Embryonic facial prominence (tissue), 1 donor: ENCODE results near the gene DPP4.
"Not testable (repeated sequence)": the region's sequence is repeated elsewhere in the genome, so short reads cannot be mapped to it uniquely, and the experiment has no call there.

Experiments used
- DNase-seq: peaks from one replicate; pipeline ENCODE4 v3.0.0-alpha.2; 2016; ENCODE audit errors: extremely low spot score

Gene DPP4

DNA sequence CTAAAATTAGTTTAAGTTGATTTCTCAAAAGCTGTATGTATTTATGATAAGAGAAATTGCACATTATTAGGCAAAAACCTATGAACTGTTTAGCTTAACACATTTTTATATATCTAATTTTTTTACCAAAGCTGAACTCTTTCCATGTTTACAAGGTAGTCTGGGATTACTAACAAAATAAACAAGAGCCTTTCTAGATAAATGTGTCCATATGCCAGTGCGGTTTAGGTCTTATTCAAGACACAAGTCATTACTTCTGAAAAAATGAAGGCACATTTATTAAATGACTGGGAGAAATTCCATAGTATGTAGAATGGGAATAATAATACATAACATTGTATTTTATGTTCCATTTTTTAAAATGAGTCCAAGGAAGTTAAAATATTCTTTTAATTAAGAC lies 82.0 kb downstream of the DPP4 start:
- no peak for DNase-seq

DNA sequence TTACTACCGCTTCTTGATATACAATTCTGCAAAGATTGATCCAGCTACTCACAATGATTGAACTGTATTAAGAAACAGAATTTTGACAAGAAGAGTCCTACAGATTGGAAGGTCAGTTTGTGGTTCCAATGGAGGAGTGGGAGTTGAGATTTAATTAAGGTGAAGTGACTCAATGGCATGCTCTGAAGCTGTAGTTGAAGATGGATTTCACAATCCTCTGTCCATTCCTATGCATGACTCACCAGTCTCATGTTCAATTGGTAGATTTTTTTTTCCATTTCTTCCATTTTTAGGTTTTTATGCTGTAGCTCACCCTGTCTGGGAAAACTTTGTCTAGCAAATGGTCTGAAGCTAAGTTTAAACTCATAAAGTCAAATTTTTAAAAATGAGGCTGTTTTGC lies 83.3 kb downstream of the DPP4 start:
- no peak for DNase-seq

DNA sequence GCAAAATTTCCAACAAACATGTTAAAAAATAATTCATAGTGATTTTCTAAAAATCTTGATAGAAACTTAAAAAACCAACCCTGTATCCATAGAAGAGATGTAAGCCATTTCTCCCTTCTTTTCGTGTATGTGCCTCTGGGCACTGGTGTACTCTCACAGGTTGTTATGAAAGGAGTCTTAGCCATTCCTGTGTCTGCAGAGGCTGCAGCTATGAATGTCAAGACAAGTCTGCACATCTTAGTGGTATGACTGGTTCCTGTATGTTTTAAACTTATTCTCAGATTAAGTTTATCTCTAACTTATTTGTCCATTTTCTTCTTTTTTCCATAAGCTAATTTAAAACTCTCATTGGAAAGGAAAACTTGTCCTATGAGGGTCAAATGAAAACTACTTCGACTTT lies 84.0 kb downstream of the DPP4 start:
- DNase-seq = no peak

DNA sequence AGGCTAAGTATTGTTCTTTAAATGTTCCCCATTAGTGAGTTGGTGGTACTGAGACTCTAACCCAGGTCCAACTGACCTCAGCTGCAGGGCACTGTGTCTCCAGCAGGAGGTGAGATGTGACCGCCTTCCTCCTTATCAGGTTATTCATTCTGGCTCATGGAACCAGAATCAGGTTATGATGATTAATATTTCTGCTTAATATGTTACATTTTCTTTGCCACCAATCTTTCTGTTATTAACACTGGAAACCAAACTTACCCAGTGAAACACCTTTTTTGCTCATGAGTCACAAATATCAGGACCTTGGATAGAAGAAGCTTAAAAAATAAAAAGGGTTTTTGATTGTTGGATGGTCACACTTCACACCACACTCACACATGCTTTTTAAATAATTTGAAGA lies 85.4 kb downstream of the DPP4 start:
- no peak for DNase-seq

DNA sequence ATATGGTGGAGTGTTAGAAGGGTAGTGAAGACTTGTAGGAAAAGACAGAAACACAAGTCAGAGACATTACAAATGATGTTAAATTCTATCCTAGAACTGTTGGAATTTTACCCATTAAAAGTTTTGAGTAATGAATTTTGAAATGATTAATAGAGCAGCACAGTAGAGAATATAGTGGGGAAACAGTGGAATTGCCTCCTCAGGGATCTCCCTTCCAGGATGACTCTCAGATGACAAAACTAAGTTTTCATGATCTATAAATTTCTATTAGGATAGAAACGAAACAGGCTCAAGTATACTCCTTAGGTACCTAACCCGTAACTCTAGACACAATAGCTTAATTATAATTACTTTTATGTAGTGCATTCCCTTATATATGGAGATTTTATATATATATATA lies 86.7 kb downstream of the DPP4 start:
- no peak for DNase-seq

DNA sequence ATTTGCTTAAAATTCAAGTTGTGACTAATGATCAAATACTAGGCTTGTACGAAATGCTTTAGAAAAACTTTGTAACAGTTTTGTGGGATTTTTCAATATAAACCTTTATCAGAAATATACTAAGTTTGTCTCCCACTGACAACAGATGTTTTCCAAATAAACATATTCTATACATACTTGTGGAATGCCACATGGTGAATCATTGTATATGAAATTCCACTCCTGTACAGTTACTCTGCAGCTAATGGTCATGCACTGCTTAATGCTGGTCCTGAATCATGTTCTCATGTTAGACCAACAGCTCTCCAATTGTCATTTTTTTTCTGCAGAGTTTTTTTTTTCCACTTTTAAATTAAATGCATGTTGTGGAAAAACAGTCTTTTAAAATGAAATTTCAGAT lies 90.1 kb downstream of the DPP4 start:
- DNase-seq = no peak

DNA sequence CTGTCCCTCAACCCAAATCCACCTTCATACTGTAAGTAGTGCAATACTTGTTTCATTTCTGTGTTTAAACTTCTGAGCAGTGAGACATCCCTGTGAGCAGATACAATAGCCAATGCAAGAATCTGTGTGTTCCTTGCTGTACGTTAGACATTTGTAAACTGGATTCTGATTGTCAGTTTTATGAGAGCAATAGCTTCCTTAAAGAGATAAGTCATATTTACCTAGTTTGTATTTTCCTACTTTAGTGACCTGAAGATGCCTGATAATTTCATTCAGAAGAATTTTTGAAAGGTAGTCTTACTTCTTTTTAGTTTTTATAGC lies 90.7 kb downstream of the DPP4 start:
- no peak for DNase-seq

DNA sequence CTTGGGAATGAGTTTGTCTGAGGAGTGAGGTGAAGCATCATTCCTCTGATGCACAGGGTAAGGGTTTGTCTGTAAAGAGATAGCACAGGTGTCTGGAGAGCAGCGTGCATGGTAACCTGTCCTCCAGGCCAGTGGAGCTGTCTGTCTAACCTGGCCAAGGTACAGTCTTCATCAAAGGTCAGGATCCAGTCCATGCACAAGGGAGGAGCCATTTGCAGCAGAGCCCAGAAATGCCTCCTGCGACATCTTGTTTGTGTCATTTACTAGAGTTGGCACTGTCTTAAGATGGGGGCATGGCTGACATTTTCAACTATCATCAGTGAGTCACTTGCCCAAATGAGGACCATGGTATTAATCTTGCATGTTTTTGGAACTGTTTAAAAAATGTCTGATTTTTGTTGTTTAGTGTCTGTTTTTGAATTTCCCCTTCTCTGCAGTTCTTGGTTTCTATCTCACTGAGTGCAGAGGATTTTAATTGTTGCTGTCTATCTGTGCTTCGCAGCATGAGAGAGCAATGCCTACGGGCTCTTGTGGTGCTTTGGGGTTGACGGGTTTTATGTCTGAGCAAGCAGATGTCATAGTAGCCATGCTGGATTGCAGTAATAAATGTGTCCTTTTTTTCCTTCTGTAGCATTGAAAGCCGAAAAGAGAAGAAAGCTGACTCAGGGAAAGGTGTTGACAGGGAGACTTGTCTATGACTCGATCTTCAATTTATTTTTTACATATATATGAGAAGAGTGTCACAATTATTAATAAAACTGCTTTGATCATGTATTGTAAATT lies 91.3 kb downstream of the DPP4 start:
- no peak for DNase-seq

DNA sequence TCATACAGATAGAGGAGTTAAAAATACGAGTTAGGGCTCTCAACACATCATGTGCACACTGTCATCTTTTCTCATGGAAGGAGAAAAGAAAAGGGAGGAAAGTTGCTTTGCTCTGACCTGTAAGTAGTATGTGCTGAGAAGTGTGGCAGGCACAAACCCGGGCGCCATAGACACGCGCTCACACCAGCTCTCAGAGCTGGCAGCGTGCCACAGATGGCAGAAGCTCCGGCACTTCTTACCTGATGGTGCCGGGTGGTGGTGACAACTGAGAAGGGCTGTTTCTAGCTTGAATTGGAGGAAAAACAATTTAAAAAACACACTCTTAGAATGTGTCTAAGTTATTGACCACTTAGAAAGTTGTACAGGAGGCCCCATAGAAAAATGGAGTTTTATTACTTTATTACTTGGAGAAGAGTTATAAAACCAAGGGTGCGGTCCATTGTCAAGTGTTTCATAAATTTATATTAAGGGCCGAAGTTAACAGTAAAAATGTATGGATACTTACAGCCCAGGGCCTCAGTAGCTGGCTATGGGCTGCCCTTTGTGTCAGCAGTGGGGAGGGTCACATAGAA lies 92.2 kb downstream of the DPP4 start:
- DNase-seq = no peak

DNA sequence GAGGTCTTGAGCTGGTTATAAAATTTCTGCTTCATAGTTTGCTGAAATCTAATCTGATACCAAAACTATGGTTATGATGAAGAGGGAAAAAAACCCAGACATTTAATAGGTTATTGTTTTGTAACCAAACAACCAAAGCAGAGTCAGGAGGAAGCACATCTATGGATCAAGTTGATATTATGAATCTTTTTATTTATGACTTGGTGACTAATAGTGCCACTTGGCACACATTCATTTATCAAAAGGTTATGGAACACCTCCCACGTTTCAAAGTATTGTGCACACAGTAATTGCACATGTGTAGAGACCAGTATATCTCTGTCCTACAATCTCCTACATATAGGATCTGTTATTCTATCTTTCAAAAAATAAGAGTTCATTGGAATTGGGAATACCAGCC lies 93.0 kb downstream of the DPP4 start:
- DNase-seq = no peak

DNA sequence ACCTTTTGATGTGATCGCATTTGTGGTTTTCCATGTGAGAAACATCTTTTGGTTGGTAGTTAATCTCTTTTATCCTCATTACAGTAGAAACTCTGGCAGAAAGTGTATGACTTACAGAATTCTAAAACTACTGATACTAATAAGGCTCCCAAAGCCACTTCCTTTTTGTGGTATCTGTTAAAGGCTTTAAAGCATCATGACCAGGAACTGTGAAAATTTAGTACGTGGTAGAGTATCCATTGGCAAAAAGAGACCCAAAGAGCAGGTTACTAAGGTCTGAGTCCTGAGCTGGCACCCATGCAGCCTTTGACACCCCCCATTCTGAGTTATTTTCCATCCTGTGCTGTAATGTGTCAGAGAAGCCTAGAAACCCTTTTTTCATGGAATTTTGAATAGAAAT lies 94.5 kb downstream of the DPP4 start:
- no peak for DNase-seq

DNA sequence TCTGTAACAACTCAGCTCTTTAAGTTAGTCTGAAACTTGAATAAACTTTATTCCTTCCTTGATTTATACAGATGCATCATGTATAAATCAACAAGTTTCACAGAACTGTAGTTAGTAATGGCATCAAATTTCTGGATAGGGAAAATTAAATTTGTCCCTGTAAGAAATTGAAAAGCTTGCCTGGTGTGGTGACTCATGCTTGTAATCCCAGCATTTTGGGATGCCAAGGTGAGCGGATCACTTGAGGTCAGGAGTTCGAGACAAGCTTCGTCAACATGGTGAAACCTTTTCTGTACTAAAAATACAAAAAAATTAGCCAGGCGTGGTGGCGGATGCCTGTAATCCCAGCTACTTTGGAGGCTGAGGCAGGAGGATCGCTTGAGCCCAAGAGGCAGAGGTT lies 96.1 kb downstream of the DPP4 start:
- DNase-seq = not testable (repeated sequence)

DNA sequence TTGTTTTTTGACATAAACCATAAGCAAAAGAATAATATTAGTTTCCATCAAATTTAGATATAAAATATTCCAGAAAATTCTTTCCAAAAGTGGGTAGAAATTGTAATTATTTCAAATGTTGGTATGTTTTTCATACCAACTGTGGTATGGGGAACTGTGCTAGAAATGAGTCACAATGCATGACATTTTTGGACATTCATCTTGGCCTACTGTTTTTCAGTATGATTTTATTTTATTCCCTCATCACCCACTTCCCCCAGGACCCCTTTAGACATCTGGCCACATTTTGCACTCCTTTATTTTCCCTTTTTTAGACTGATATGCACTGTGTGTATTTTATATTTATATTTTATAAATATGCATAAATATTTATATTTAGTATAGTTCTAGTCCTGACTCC lies 97.1 kb downstream of the DPP4 start:
- no peak for DNase-seq

DNA sequence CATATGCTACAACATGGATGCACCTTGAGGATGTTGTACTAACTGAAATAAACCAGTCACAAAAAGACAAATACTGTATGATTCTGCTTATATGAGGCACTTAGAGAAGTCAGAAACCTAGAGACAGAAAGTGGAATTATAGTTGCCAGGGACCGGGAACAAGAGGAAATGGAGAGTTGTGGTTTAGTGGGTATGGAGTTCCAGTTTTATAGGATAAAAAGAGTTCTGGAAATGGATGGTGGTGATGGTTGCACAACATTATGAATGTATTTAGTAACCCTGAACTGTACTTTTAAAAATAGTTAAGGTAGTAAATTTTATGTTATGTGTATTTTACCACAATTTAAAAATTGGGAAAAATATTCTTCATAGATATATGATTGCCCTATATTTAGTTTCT lies 97.7 kb downstream of the DPP4 start:
- DNase-seq = no peak

DNA sequence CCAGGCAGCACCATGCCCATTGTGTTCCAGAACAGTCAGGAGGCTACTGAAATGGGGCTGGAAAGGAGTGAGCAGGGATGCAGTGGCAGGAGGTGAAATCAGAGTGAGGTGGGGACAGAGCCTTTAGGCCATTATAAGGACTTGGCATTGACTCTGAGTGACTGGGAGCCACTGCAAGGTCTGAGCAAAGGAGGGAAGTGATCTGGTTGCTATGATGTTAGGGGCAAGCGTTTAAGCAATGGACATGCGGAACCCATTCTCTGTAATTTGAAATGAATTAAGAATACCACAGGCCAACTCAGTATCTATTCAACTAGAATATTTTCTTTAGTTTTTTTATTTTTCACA lies 98.2 kb downstream of the DPP4 start:
- no peak for DNase-seq

DNA sequence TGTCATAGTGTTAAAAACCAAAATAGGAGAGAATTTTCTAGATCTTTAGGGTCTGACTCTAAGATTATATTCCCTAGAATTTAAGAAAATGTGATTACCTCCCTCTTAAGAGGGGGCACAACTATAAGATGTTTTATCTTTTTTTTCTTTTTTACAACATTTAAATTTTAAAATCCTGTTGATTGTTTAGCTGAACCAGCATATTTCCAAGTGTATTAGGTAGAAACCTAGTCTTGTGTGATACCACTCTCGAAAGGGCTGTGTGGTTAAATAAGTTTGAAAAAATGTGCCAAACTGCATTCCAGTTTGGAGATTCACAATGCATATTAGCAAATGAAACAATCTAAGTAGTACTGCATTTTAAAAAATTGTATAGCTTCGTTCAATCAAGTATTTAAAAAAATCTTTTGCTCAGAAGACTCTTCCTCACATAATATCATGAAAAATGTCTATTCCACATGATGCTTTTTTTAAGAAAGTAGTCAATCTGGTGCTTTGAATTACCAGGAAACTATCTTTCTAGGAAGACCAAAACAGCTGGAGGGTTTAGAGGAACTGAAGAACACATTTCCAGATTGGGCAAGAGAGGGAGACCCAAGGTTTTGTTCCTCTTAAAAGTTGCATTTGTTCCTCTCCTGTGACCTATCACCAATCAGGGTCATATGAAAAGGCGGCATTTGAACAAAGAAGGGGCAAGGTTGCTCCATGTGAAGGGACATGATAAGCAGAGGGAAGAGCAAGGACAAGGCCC lies 98.8 kb downstream of the DPP4 start:
- no peak for DNase-seq

DNA sequence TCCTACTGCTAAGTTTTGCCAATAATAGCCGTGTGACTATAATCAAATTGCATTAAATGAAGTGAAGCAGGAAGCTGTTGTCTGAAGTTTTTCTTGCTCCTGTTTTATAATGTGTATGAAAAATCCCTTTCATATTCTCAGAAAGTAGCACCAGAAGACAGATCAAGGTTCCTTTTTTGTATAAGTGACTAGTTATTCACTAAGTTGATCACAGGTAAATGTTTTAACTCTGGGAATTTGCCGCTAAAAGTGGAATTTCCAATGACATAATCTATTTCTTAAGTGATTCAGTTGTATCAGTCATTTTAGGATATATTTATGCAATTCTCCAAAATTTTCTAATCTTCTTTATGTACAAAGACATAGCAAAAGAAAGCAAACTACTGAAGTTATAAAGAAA lies 99.6 kb downstream of the DPP4 start:
- DNase-seq = no peak

DNA sequence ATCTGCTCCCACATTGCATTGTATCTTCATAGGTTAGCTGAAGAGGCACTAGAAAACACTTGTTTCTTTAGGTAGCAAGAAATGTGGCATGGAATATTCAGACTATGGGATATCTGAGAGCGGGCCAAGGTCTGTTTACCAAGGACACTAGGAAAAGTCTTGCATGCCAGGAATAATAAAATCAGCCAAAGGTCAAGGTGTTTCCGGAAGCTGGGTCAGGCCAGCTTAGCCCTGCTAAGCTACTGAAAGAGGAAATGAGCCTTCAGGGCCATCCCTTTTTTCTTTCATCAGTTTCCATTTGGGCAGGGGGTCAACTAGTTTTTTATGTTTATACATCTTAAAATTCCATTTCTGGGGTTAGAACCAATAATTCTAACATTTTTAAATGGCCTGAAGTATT lies 101.1 kb downstream of the DPP4 start:
- no peak for DNase-seq

DNA sequence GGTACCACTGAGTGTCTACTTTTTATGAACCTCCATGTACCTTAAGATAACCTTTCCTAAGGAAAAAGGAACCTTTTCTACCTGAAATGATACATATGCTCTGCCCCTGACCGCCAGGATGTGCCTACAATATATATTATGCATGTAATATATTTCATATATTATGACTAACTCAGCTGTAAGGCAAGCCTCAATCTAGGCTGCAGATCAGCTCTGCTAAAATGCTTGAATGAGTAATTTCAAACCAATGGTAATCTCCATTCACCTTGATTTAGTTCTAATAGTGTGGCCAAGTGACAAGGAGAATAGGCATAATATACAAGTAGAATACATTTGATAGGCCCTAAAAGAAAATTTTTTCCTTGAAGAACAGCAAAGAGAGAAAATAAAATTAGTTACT lies 101.8 kb downstream of the DPP4 start:
- DNase-seq = no peak

DNA sequence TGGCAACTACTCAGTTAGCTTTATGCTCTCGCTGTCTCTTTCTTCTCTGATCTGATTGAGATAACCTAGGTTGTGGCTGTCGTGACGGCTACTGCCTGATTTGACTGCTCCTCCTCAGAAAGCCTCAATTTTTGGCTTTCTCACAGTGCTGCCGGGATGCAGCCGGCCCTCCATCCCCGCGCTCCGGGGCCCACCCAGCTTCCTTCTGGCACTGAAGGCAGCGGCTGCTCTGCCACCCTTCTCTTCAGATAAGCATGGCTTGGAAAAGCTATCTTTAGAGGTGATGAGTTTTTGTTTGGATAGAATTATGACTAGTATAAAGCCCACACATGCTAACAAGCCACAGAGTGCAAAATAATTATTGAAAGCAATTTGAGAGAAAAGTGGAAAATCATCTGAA lies 102.5 kb downstream of the DPP4 start:
- DNase-seq = no peak

DNA sequence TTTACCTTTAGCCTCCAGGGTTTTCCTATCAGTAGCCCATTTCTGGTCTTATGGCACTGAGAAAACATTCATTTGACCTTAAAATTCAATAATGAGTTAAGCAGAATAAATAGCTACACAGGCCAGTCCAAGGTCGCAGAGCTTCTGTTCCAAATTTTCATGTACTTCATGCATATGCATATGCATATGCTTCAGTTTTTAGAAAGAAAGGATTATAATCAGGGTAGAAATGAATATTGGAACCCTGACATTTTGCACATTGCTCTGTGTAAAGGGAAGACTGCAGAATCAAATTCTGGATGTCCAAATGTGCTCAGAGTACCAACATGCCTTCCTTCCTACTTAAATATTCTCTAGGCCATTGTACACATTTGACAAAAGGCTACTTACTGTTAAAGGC lies 104.9 kb downstream of the DPP4 start:
- DNase-seq = no peak

DNA sequence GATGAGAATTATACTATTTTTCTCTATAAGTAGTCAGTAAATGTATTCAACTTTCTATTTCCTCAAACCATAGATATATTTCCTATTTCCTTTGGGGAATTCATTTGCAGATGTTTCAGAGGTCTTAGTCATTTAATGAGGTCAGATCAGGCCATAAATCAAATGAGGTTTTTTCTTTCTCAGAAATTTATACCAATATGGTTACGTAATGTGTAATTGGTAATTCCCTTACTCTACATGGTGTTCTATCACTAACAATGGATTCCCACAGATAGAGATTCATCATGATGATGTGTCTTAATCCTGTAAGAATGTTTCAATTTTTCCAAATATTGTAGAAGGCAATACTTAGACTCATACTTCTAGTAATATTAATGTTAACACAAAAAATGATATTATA lies 108.0 kb downstream of the DPP4 start:
- DNase-seq = no peak

DNA sequence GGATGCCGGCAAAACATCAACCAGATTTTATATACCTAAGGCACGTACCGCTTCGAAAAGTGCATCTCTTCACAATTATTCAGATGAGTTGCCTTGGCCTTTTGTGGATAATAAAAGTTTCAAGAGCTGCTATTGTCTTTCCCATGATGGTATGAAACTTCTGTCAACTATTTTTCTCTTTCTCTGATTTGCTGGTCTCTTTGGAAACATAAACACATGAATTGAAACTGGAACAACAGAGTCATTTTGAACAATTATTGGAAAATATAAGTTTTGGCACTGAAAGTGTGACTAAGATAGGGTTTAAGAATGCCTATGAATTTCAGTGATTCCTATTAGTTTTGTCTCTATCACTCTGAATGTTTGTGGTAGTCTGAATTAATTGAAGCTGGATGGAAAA lies 109.9 kb downstream of the DPP4 start:
- DNase-seq = no peak

DNA sequence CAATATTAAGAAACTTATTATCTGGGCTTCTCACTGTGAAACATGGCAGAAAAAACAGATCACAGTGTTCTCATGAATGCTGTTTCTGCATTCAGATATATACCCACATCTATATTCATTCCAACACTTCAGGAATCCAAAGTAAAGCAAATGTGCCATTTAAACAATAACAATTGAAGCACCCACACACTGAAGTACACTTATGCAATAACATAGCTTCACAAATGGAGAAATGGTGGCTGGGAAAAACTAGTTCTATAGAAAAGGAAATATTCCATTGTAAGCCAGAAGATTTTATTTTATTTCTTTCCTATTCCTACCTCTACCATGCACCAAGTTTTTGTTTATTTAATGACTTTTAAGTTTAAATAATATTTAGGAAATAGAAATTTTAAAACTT lies 111.9 kb downstream of the DPP4 start:
- no peak for DNase-seq
